ENCODE data around the gene SDK2. TPM values are rescaled to one million over a fixed set of nuclear protein-coding genes. Genes with fewer than 3 reads are reported as not detected.

Gene SDK2
- total and polyA plus RNA-seq, 2 of the 4 experiments (the other 2 are of a cell fraction): under 0.01 to 0.03 TPM

GRCh38 chr17:73462823-73463222 lies 181.4 kb downstream of the SDK2 start:
- Histone ChIP-seq H2AK5ac (ENCODE audit: low read depth, low read length) (no peak overlapping the region), H2BK120ac (ENCODE audit: low read depth, low read length) (no peak overlapping the region), H4K8ac (ENCODE audit: low read depth in 2 of 2, low read length in 2 of 2) (no peak overlapping the region), H2AK9ac (replicated peaks; ENCODE audit: low read depth, low read length, poor library complexity) (no peak overlapping the region), H4K91ac (ENCODE audit: insufficient read depth, low read depth, low read length) (no peak overlapping the region), H3K36me3 (ENCODE audit: control insufficient read depth, insufficient read depth, low read length) (no peaks in the 10 kb centered on the region), H3K14ac (replicated peaks; ENCODE audit: low read depth, low read length) (no peak overlapping the region), H3K4me2 (ENCODE audit: low read depth, low read length) (no peak overlapping the region), H3K18ac (ENCODE audit: low read depth, low read length) (no peak overlapping the region), H4K5ac (ENCODE audit: low read depth, low read length) (no peak overlapping the region), H2BK15ac (ENCODE audit: low read depth, low read length) (no peak overlapping the region), H3K4ac (ENCODE audit: low read depth, low read length) (no peak overlapping the region), H3K9ac (ENCODE audit: low read depth, low read length) (no peak overlapping the region), H2AFZ (replicated peaks; ENCODE audit: low read length, poor library complexity) (no peak overlapping the region), H3K56ac (ENCODE audit: extremely low read depth, insufficient read depth, low read length) (no peak overlapping the region), H2BK5ac (ENCODE audit: low read depth, low read length, poor library complexity, severe bottlenecking) (no peak overlapping the region), H3K79me1 (ENCODE audit: low read depth in 1 of 2, low read length in 2 of 2) (no peaks in the 10 kb centered on the region), H2BK20ac (ENCODE audit: low read depth, low read length) (no peak overlapping the region), H3K4me3 (ENCODE audit: insufficient read depth, low read depth, low read length) (no peak overlapping the region), H3K4me1 (ENCODE audit: control insufficient read depth, insufficient read depth, low read length) (no peaks in the 10 kb centered on the region), H3K9me3 (ENCODE audit: control insufficient read depth, insufficient read depth, low read length) (no peaks in the 10 kb centered on the region; the same call in 1 of the 2 replicates), H3K23ac (ENCODE audit: low read depth, low read length) (no peak overlapping the region), H4K20me1 (ENCODE audit: insufficient read depth, low read length) (no peaks in the 10 kb centered on the region), H3K9me1 (ENCODE audit: insufficient read depth, low read length) (no peaks in the 10 kb centered on the region), H3K27me3 (ENCODE audit: control insufficient read depth, insufficient read depth, low read length) (no peaks in the 10 kb centered on the region), H3K27ac (ENCODE audit: insufficient read depth, low read length) (no peak overlapping the region)
- ATAC-seq (ENCODE audit: low read depth) (no peak), DNase-seq (no peak)
- intact Hi-C loops (cut with micrococcal nuclease) (no loop called here), in situ Hi-C loops (cut with MboI; ENCODE audit: low sequenced_read_pairs) (no loop called here), dilution Hi-C loops (cut with HindIII; ENCODE audit: low sequenced_read_pairs, unreplicated experiment) (no loop called here)
- TF ChIP-seq FOS (IDR thresholded peaks at IDR 0.05; ENCODE audit: low read depth, low read length) (no peak), USF2 (IDR thresholded peaks at IDR 0.05; ENCODE audit: low read depth, low read length) (no peak), CTCF (conservative IDR thresholded peaks at IDR 0.05; ENCODE audit: low read depth, low read length) (no peak), RCOR1 (IDR thresholded peaks at IDR 0.05; ENCODE audit: insufficient replicate concordance, low read length) (no peak), SMC3 (IDR thresholded peaks at IDR 0.05; ENCODE audit: low read depth, low read length) (no peak), NFE2L2 (IDR thresholded peaks at IDR 0.05; ENCODE audit: low read depth, low read length) (no peak), ELK1 (IDR thresholded peaks at IDR 0.05; ENCODE audit: borderline replicate concordance, low read depth, low read length) (no peak), MAZ (IDR thresholded peaks at IDR 0.05; ENCODE audit: borderline replicate concordance, low read depth, low read length) (no peak), MAFK (IDR thresholded peaks at IDR 0.05; ENCODE audit: low read depth, low read length) (no peak), CEBPB (IDR thresholded peaks at IDR 0.05; ENCODE audit: low read depth, low read length) (no peak), MXI1 (IDR thresholded peaks at IDR 0.05; ENCODE audit: borderline replicate concordance, low read depth, low read length) (no peak), RAD21 (IDR thresholded peaks at IDR 0.05; ENCODE audit: low read length) (no peak)
- WGBS, 2 experiments (ENCODE audit: extremely low coverage in 2 of 2, insufficient read length in 1 of 2): 40% methylated on average over 1 of the region's 8 CpGs; no CpG with 5 or more reads in 1 of the 2 experiments
- POLR2A ChIA-PET (ENCODE audit: unreplicated experiment): no interaction called here
- CTCF ChIA-PET: no interaction called here
- no TSS peak for BruUV-seq (replicated peaks)
